GM12875 (cell line): ENCODE measurements around the gene OR51S1.

Source experiments
- H3K4me3 ChIP-seq: one replicate; pipeline ENCODE4 v1.5.1; 2011; ENCODE audit warnings: low read depth, low read length, control low read depth
- CTCF ChIP-seq: IDR thresholded peaks from 2 replicates; pipeline ENCODE4 v1.5.1; 2011; ENCODE audit warnings: low read depth, mild to moderate bottlenecking, control low read depth, inconsistent platforms, low read length, moderate library complexity, borderline replicate concordance; ENCODE audit not compliant: insufficient read depth

The OR51S1 gene

GRCh38 chr11:4839851-4840549 lies 9.0 kb downstream of the OR51S1 start:
- no peak for TF ChIP-seq CTCF
- no peak overlapping the region for H3K4me3 ChIP-seq

- no peak overlapping the region for H3K4me3 ChIP-seq
- TF ChIP-seq CTCF = no peak
Measured at GRCh38 chr11:4830909-4831308, 18.1 kb downstream of the OR51S1 start.

DNA sequence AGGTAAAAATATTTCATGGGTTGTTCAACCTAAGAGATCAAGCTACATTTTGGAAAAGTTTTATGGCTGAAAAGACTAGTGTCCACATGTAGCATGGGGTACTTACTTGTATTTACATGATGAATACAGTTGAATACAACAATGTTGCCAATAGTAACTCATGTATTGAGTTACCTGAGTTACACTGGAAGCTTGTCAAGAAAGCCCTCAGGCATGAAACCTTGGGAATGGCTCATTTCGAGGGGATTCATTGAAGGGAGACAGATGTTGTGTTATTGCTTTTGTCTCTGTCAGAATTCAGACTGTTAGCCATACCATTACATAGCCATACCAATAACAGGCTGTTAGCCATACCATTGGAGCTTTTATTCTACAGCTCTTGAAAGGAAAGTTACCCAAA lies 18.7 kb downstream of the OR51S1 start:
- H3K4me3 ChIP-seq = no peak overlapping the region
- no peak for TF ChIP-seq CTCF

DNA sequence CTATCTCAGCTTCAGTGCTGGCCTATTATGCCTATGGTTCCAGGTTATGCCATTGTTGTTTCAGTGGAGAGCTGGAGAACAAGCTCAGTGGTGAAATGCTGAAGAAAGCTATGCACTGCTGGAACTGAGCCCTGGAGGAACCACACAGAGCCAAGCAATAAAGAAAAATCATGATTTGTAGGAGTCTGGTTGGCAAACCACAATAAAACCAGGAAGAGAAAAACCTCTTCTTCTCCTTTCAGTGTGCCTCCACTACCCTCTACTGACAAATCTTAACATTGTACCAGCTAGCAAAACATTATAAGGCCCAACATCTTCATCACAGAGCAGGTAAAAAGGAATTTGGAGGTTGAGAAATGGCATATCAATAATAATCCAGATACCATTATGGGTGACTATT lies 22.6 kb downstream of the OR51S1 start:
- H3K4me3 ChIP-seq = no peak overlapping the region
- TF ChIP-seq CTCF = peak; percentile 11; the same call in 1 of the 2 replicates

GRCh38 chr11:4825132-4825531 lies 23.9 kb downstream of the OR51S1 start:
- H3K4me3 ChIP-seq = no peak overlapping the region
- no peak for TF ChIP-seq CTCF

DNA sequence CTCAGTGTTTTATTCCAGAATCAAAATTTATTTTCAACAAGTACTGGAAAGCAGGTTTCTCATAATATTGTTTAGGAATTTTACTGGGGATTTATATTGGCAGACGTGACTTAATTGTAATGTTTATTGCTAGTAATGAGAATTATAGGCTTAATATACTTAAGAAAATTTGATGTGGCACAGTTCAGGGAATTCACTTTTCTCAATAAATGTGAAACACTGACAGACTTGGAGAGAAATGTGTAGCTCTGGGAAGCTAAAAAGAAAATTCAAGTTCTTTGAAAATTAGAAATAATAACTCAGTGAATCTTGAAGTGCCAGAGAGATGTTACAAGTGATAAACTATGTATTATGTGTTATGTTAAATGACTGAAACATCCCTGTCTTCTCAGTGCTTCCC lies 28.0 kb downstream of the OR51S1 start, which contains the start of gene OR51F2:
Gene OR51F2, plus strand, starts transcription at position 301 of the 400 bp plus-strand sequence. CDS start 101 bp downstream, outside the sequence.
- no peak for TF ChIP-seq CTCF
- no peak within 1 kb of the TSS for H3K4me3 ChIP-seq

GRCh38 chr11:4809246-4809645 lies 39.8 kb downstream of the OR51S1 start:
- no peak for TF ChIP-seq CTCF
- H3K4me3 ChIP-seq = no peak overlapping the region
